ENCODE measurements around the gene C1orf159.

GRCh38 chr1:1161683-1162079 lies 45.8 kb upstream of the C1orf159 start:
- TF ChIP-seq CTCF (IDR thresholded peaks at IDR 0.05) (no peak), EZH2 (IDR thresholded peaks at IDR 0.05; ENCODE audit: borderline replicate concordance, insufficient read depth, low read depth, low read length, poor library complexity, severe bottlenecking) (no peak)
